ENCODE measurements around the gene CBX6.

- TF ChIP-seq CTCF (conservative IDR thresholded peaks at IDR 0.05; ENCODE audit: low read length) (no peak), EZH2phosphoT487 (IDR thresholded peaks at IDR 0.05; ENCODE audit: borderline replicate concordance) (no peak)
Measured at GRCh38 chr22:38911434-38911833, 39.4 kb upstream of the CBX6 start.

Measured in Loucy (cell line).